ENCODE measurements around the gene ZNF785.
"Not testable (repeated sequence)": the region's sequence is repeated elsewhere in the genome, so short reads cannot be mapped to it uniquely, and the experiment has no call there.

Gene ZNF785

GRCh38 chr16:30565984-30566383 lies 19.5 kb downstream of the ZNF785 start:
- no peak for DNase-seq (ENCODE audit: low spot score)

GRCh38 chr16:30565526-30565925 lies 20.0 kb downstream of the ZNF785 start:
- DNase-seq (ENCODE audit: low spot score), result no peak

GRCh38 chr16:30562021-30562420 lies 23.5 kb downstream of the ZNF785 start:
- no peak for DNase-seq (ENCODE audit: low spot score)

- peak; percentile 38 for DNase-seq (ENCODE audit: low spot score)
Measured at GRCh38 chr16:30561089-30561816, 24.2 kb downstream of the ZNF785 start.

- no peak for DNase-seq (ENCODE audit: low spot score)
Measured at GRCh38 chr16:30559690-30560089, 25.8 kb downstream of the ZNF785 start.

GRCh38 chr16:30558789-30559377 lies 26.6 kb downstream of the ZNF785 start:
- no peak for DNase-seq (ENCODE audit: low spot score)

- DNase-seq (ENCODE audit: low spot score), result peak; percentile 99
Measured at GRCh38 chr16:30557957-30558788, 27.3 kb downstream of the ZNF785 start, which contains the start of gene ZNF764. TSS of gene ZNF764 (minus strand) at chr16:30558374. CDS start at chr16:30558182, 192 bp downstream.

GRCh38 chr16:30557707-30557956 lies 27.9 kb downstream of the ZNF785 start:
- DNase-seq (ENCODE audit: low spot score), result no peak

GRCh38 chr16:30556125-30556473 lies 29.4 kb downstream of the ZNF785 start:
- no peak for DNase-seq (ENCODE audit: low spot score)

- DNase-seq (ENCODE audit: low spot score), result no peak
Measured at GRCh38 chr16:30555315-30556124, 30.0 kb downstream of the ZNF785 start.

GRCh38 chr16:30554557-30555314 lies 30.8 kb downstream of the ZNF785 start:
- no peak for DNase-seq (ENCODE audit: low spot score)

GRCh38 chr16:30553393-30553899 lies 32.1 kb downstream of the ZNF785 start:
- no peak for DNase-seq (ENCODE audit: low spot score)

- DNase-seq (ENCODE audit: low spot score), result no peak
Measured at GRCh38 chr16:30552956-30553355, 32.5 kb downstream of the ZNF785 start.

- peak; percentile 83 for DNase-seq (ENCODE audit: low spot score)
Measured at GRCh38 chr16:30551781-30552180, 33.7 kb downstream of the ZNF785 start.

- no peak for DNase-seq (ENCODE audit: low spot score)
Measured at GRCh38 chr16:30548416-30549253, 36.9 kb downstream of the ZNF785 start.

- DNase-seq (ENCODE audit: low spot score), result no peak
Measured at GRCh38 chr16:30546115-30546514, 39.4 kb downstream of the ZNF785 start.

GRCh38 chr16:30543067-30543466 lies 42.4 kb downstream of the ZNF785 start:
- no peak for DNase-seq (ENCODE audit: low spot score)

- no peak for DNase-seq (ENCODE audit: low spot score)
Measured at GRCh38 chr16:30541502-30542329, 43.8 kb downstream of the ZNF785 start.

- not testable (repeated sequence) for DNase-seq (ENCODE audit: low spot score)
Measured at GRCh38 chr16:30540916-30541464, 44.5 kb downstream of the ZNF785 start.

Data from CD4-positive, alpha-beta T cell treated with Interleukin-2 at 100 ng/mL for 4 hours (primary cell).